Peyer's patch (tissue), 4 donors: ENCODE results near the gene CUTA. TPM values are rescaled to one million over a fixed set of nuclear protein-coding genes. Genes with fewer than 3 reads are reported as not detected.

Source experiments
- DNase-seq, 3 donors: peaks; one replicate each; pipeline ENCODE4 v3.0.0-alpha.2; 2017 to 2019
- H3K27ac ChIP-seq, 4 donors: fragments of 200-600 bp; sonication (generic); one replicate each; pipeline ENCODE4 v1.5.1; 2016 to 2019
- H3K27me3 ChIP-seq, 2 donors: fragments of 200-600 bp; sonication (generic); one replicate each; pipeline ENCODE4 v1.5.1; 2019
- H3K36me3 ChIP-seq, 3 donors: fragments of 200-600 bp; sonication (generic); one replicate each; pipeline ENCODE4 v1.5.1; 2016 to 2019
- H3K4me1 ChIP-seq, 4 donors: fragments of 200-600 bp; sonication (generic); one replicate each; pipeline ENCODE4 v1.5.1; 2016 to 2019
- H3K4me3 ChIP-seq, 4 donors: fragments of 200-600 bp; sonication (generic); 1 replicate in 3 of 4; 2 replicates in 1 of 4; pipeline ENCODE4 v1.5.1; 2016 to 2019; ENCODE audit warnings: mild to moderate bottlenecking in 1 of 4
- H3K9me3 ChIP-seq, 4 donors: fragments of 200-600 bp; sonication (generic); one replicate each; pipeline ENCODE4 v1.5.1; 2016 to 2019; ENCODE audit warnings: mild to moderate bottlenecking in 1 of 4
- POLR2A ChIP-seq, 2 donors: fragments of 450-650 bp; IDR thresholded peaks; one replicate each; pipeline ENCODE4 v1.5.1; 2017; ENCODE audit warnings: antibody characterized with exemption in 2 of 2, mild to moderate bottlenecking in 2 of 2, moderate library complexity in 2 of 2
- total RNA-seq, 4 donors: library from RNA; depleted of rRNA; stranded (reverse); fragments of >200 nt; gene quantifications; one replicate each; pipeline ENCODE4 v1.1.0, GENCODE V29; 2016
- TF ChIP-seq, protein P1 (sequence below), 6 experiments: fragments of 450-650 bp in 4 of 6; fragments of 200-600 bp in 2 of 6; sonication (generic) in 1 of 6; IDR thresholded peaks; one replicate each; pipeline ENCODE4 v1.5.1; 2017 to 2019; ENCODE audit warnings: antibody characterized with exemption in 6 of 6, mild to moderate bottlenecking in 3 of 6, moderate library complexity in 1 of 6

CUTA gene
- total RNA-seq, 4 donors from 2014 or later: 43.7 to 134 (median 96.2) TPM

DNA sequence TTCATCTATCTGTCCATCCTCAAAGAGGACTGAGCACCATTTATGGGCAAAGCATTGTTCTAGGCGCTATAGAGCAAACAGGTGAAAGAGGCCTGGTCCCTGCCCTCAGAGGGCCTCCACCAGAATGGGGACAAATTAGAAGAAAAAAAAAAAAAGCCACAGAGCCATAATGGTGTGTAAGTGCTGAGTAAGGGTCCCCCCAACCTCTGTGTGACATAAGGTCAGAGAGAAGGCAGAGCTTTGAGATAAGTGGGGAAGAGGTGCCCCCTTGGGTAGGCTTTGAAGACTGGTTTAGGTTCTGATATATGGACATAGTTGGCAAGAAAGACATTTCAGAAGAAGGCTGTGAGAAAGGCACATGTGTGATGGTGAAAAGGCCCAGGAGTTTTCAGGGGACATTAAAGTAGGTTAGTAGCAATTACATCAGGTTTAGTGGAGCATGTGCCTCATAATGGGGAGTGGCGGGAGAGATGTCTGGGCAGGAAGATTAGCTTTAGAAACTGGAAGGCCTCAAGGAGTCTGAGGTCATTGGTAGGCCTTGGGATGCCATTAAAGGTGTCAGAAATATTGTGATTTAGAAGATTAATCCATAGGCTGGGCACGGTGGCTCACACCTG, 21.2 kb upstream of the CUTA start:
- H3K27me3 ChIP-seq: no peaks in the 10 kb centered on the region
- H3K27ac ChIP-seq: no peak overlapping the region
- no peak overlapping the region for H3K4me3 ChIP-seq
- TF ChIP-seq, protein P1, sequence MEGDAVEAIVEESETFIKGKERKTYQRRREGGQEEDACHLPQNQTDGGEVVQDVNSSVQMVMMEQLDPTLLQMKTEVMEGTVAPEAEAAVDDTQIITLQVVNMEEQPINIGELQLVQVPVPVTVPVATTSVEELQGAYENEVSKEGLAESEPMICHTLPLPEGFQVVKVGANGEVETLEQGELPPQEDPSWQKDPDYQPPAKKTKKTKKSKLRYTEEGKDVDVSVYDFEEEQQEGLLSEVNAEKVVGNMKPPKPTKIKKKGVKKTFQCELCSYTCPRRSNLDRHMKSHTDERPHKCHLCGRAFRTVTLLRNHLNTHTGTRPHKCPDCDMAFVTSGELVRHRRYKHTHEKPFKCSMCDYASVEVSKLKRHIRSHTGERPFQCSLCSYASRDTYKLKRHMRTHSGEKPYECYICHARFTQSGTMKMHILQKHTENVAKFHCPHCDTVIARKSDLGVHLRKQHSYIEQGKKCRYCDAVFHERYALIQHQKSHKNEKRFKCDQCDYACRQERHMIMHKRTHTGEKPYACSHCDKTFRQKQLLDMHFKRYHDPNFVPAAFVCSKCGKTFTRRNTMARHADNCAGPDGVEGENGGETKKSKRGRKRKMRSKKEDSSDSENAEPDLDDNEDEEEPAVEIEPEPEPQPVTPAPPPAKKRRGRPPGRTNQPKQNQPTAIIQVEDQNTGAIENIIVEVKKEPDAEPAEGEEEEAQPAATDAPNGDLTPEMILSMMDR (IDR thresholded peaks at IDR 0.05): no peak
- no peak for TF ChIP-seq POLR2A (IDR thresholded peaks at IDR 0.05)
- DNase-seq: no peak
- no peaks in the 10 kb centered on the region for H3K4me1 ChIP-seq
- H3K36me3 ChIP-seq: peaks cover 0 to 46% (median 0%) of the 10 kb centered on the region in 3 donors
- no peaks in the 10 kb centered on the region for H3K9me3 ChIP-seq

DNA sequence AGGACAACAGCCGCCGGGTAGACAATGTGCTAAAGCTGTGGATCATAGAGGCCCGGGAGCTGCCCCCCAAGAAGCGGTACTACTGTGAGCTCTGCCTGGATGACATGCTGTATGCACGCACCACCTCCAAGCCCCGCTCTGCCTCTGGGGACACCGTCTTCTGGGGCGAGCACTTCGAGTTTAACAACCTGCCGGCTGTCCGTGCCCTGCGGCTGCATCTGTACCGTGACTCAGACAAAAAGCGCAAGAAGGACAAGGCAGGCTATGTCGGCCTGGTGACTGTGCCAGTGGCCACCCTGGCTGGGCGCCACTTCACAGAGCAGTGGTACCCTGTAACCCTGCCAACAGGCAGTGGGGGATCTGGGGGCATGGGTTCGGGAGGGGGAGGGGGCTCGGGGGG, 19.8 kb upstream of the CUTA start:
- Histone ChIP-seq H3K36me3 (peaks cover 0 to 46% (median 0%) of the 10 kb centered on the region in 3 donors), H3K27me3 (no peaks in the 10 kb centered on the region)

DNA sequence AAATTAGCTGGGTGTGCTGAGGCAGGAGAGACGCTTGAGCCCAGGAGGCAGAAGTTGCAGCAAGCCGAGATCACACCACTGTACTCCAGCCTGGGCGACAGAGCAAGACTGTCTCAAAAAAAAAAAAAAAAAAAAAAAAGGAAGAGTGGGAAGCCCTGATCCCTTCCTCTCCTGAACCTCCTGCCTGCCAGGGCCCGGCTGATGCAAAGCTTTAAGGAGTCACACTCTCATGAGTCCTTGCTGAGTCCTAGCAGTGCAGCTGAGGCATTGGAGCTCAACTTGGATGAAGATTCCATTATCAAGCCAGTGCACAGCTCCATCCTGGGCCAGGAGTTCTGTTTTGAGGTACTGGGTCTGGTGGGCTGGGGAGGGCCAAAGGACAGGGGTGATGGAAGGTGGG, 17.1 kb upstream of the CUTA start:
- Histone ChIP-seq H3K4me1 (peaks cover 0 to 24% (median 7%) of the 10 kb centered on the region in 4 donors), H3K27me3 (no peaks in the 10 kb centered on the region), H3K36me3 (peaks cover 0 to 37% (median 0%) of the 10 kb centered on the region in 3 donors), H3K27ac (no peak overlapping the region), H3K4me3 (no peak overlapping the region), H3K9me3 (no peaks in the 10 kb centered on the region)
- no peak for TF ChIP-seq POLR2A (IDR thresholded peaks at IDR 0.05)
- TF ChIP-seq, protein P1 (IDR thresholded peaks at IDR 0.05): no peak
- DNase-seq: no peak

More for the DNA sequence above, 19.8 kb upstream of the CUTA start:
- Histone ChIP-seq H3K4me3 (no peak overlapping the region), H3K4me1 (no peaks in the 10 kb centered on the region), H3K9me3 (no peaks in the 10 kb centered on the region), H3K27ac (no peak overlapping the region)
- no peak for TF ChIP-seq POLR2A (IDR thresholded peaks at IDR 0.05)
- TF ChIP-seq, protein P1 (IDR thresholded peaks at IDR 0.05): no peak
- no peak for DNase-seq

DNA sequence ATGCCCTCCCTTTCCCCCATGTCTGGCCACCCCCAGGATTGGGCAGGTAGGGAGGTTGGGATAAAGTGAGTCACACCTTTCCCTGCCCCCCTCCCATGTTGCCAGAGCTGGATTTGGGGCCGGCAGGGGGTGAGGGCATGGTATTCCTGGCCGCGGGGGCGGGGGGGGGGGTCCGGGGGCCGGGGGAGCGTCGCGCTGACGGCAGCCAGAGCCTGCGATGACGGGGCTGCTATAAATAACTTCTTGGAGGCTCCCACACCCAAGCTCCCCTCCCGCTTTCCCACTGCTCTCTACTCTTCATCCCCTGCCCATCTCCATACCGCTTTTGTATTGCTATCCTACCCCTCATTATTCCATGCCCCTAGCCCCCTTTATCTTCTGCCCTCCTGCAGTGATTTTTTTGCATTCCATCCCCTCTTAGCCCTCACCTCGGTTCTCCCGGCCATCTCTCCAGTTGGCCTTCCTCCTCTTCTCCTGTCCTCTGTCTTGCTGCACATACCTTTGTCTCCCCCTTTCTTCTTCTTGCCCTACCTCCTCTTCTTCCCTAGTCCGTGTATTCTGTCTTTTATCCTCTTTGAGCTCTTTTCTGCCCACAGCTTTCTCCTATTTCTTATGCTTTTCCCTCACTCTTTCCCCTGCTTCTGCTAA, 15.8 kb upstream of the CUTA start:
- Histone ChIP-seq H3K9me3 (no peaks in the 10 kb centered on the region), H3K27me3 (no peaks in the 10 kb centered on the region), H3K27ac (peak overlapping the region in 1 of 4 donors; percentile 4), H3K4me3 (no peak overlapping the region), H3K4me1 (peaks cover 0 to 33% (median 8%) of the 10 kb centered on the region in 4 donors), H3K36me3 (peaks cover 0 to 35% (median 0%) of the 10 kb centered on the region in 3 donors)
- no peak for TF ChIP-seq POLR2A (IDR thresholded peaks at IDR 0.05)
- TF ChIP-seq, protein P1 (IDR thresholded peaks at IDR 0.05): no peak
- no peak for DNase-seq

DNA sequence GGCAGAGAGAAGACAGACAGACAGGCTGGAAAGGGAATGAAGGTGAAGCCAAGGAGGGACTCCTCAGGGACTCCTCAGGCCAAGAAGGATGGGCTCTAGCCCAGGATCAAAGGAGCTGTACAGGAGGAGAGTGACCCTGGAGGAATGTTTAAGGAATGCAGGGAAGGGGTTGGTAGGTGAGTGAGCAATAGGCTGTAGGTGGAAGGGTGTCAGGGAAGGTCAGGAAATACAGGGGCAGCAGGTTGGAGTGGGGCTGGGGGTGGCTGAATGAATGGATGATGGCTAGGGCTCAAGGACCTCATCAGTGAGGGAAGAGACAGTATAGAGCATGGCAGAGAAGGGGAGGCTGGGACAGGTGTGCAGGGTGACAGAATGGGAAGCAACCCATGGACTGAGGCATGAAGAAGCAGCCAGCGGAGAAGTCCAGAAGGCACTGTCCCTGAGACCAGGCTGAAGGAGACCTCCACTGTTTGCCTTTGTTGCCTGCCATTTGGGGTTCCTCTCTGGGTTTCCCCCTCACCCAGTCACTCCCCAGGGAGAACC, 15.2 kb upstream of the CUTA start:
- H3K4me1 ChIP-seq: peaks cover 0 to 39% (median 13%) of the 10 kb centered on the region in 4 donors

More for the DNA sequence above, 15.2 kb upstream of the CUTA start:
- Histone ChIP-seq H3K36me3 (peaks cover 0 to 29% (median 0%) of the 10 kb centered on the region in 3 donors), H3K9me3 (no peaks in the 10 kb centered on the region), H3K27ac (peak overlapping the region in 1 of 4 donors; percentile 4), H3K27me3 (no peaks in the 10 kb centered on the region), H3K4me3 (no peak overlapping the region)
- no peak for TF ChIP-seq POLR2A (IDR thresholded peaks at IDR 0.05)
- TF ChIP-seq, protein P1 (IDR thresholded peaks at IDR 0.05): no peak
- DNase-seq: no peak
